SK-N-SH treated with all-trans-retinoic acid at 6 μM for 48 hours (cell line): ENCODE measurements around the gene KLF3.
"Not testable (repeated sequence)": the region's sequence is repeated elsewhere in the genome, so short reads cannot be mapped to it uniquely, and the experiment has no call there.

Experiments used
- ATAC-seq: fragments of 200-7000 bp; cut with Tn5 transposase; 3 replicates; pipeline ENCODE4 v1.9.1; 2020; ENCODE audit warnings: mild to moderate bottlenecking, moderate library complexity
- BACH2 ChIP-seq: fragments of 250-450 bp; sonication (Bioruptor Pico); IDR thresholded peaks from 2 replicates; pipeline ENCODE4 v1.9.0; 2021; ENCODE audit warnings: mild to moderate bottlenecking, borderline replicate concordance
- CREB5 ChIP-seq: fragments of 250-450 bp; sonication (Bioruptor Pico); IDR thresholded peaks from 2 replicates; pipeline ENCODE4 v1.5.1; 2020; ENCODE audit warnings: low read depth, mild to moderate bottlenecking, moderate library complexity
- CSDC2 ChIP-seq: fragments of 250-450 bp; sonication (Bioruptor Pico); IDR thresholded peaks from 2 replicates; pipeline ENCODE4 v1.5.0; 2020; ENCODE audit warnings: mild to moderate bottlenecking, moderate library complexity
- CSRNP3 ChIP-seq: fragments of 250-450 bp; sonication (Bioruptor Pico); IDR thresholded peaks from 2 replicates; pipeline ENCODE4 v1.5.1; 2021; ENCODE audit warnings: mild to moderate bottlenecking, moderate library complexity
- ESRRG ChIP-seq: fragments of 250-450 bp; sonication (Bioruptor Pico); IDR thresholded peaks from 2 replicates; pipeline ENCODE4 v1.6.1; 2021; ENCODE audit warnings: mild to moderate bottlenecking
- GLIS3 ChIP-seq: fragments of 250-450 bp; sonication (Bioruptor Pico); IDR thresholded peaks from 2 replicates; pipeline ENCODE4 v1.5.0; 2020; ENCODE audit warnings: mild to moderate bottlenecking, moderate library complexity
- ISL1 ChIP-seq: fragments of 250-450 bp; sonication (Bioruptor Pico); IDR thresholded peaks from 2 replicates; pipeline ENCODE4 v2.1.2; 2022; ENCODE audit warnings: mild to moderate bottlenecking, moderate library complexity
- OSR1 ChIP-seq: fragments of 250-450 bp; sonication (Bioruptor Pico); IDR thresholded peaks from 2 replicates; pipeline ENCODE4 v1.8.0; 2022; ENCODE audit warnings: moderate library complexity, mild to moderate bottlenecking, inconsistent platforms
- POU6F1 ChIP-seq: fragments of 250-450 bp; sonication (Bioruptor Pico); IDR thresholded peaks from 2 replicates; pipeline ENCODE4 v1.8.0; 2021; ENCODE audit warnings: low read depth, mild to moderate bottlenecking, moderate library complexity, borderline replicate concordance
- RARB ChIP-seq: fragments of 250-450 bp; sonication (Bioruptor Pico); IDR thresholded peaks from 2 replicates; pipeline ENCODE4 v1.8.0; 2021; ENCODE audit warnings: mild to moderate bottlenecking, moderate library complexity
- SNAI2 ChIP-seq: fragments of 250-450 bp; sonication (Bioruptor Pico); IDR thresholded peaks from 2 replicates; pipeline ENCODE4 v1.5.0; 2020; ENCODE audit warnings: mild to moderate bottlenecking, moderate library complexity
- TCF4 ChIP-seq: fragments of 250-450 bp; sonication (Bioruptor Pico); IDR thresholded peaks from 2 replicates; pipeline ENCODE4 v1.8.0; 2021; ENCODE audit warnings: mild to moderate bottlenecking, moderate library complexity, borderline replicate concordance
- TOX ChIP-seq: fragments of 250-450 bp; sonication (Bioruptor Pico); IDR thresholded peaks from 2 replicates; pipeline ENCODE4 v1.8.0; 2021; ENCODE audit warnings: mild to moderate bottlenecking, moderate library complexity, borderline replicate concordance
- ZC3H10 ChIP-seq: fragments of 250-450 bp; sonication (Bioruptor Pico); IDR thresholded peaks from 2 replicates; pipeline ENCODE4 v1.5.1; 2021; ENCODE audit warnings: mild to moderate bottlenecking, moderate library complexity
- ZFP3 ChIP-seq: fragments of 250-450 bp; sonication (Bioruptor Pico); IDR thresholded peaks from 2 replicates; pipeline ENCODE4 v1.5.0; 2020; ENCODE audit warnings: mild to moderate bottlenecking, moderate library complexity
- ZNF565 ChIP-seq: fragments of 450-650 bp; formaldehyde crosslinking; conservative IDR thresholded peaks from 2 replicates; pipeline ENCODE4 v1.5.0; 2020; ENCODE audit warnings: low read depth, mild to moderate bottlenecking, moderate library complexity
- ZNF70 ChIP-seq: fragments of 450-650 bp; formaldehyde crosslinking; IDR thresholded peaks from 2 replicates; pipeline ENCODE4 v1.5.0; 2020; ENCODE audit warnings: mild to moderate bottlenecking, moderate library complexity
- ZNF8 ChIP-seq: fragments of 450-650 bp; formaldehyde crosslinking; IDR thresholded peaks from 2 replicates; pipeline ENCODE4 v1.5.0; 2020; ENCODE audit warnings: mild to moderate bottlenecking, moderate library complexity
- TF ChIP-seq, protein P1 (sequence below): fragments of 250-450 bp; sonication (Bioruptor Pico); IDR thresholded peaks from 2 replicates; pipeline ENCODE4 v1.8.0; 2020; ENCODE audit warnings: mild to moderate bottlenecking, moderate library complexity, borderline replicate concordance

KLF3 gene

DNA sequence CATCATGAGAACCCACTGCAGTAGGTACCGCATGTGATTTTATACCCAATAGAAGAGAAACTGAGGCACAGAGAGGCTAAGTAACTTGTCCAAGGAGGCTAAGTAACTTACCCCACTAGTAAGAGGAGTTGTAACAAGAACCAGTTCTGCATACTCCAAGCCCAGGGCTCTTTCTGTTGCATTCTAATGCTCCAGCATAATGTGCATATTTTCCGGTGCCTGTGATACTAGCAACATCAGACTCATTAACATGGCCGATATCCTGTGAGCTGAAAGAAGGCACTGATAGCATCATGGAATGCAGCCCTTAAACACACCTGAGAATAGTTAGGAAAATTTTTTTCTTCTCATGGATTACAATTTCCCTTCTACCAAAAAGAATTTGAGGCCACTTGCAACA, 39.7 kb upstream of the KLF3 start:
- ATAC-seq = no peak

GRCh38 chr4:38625508-38625907, 38.5 kb upstream of the KLF3 start:
- no peak for ATAC-seq
- TF ChIP-seq, protein P1, sequence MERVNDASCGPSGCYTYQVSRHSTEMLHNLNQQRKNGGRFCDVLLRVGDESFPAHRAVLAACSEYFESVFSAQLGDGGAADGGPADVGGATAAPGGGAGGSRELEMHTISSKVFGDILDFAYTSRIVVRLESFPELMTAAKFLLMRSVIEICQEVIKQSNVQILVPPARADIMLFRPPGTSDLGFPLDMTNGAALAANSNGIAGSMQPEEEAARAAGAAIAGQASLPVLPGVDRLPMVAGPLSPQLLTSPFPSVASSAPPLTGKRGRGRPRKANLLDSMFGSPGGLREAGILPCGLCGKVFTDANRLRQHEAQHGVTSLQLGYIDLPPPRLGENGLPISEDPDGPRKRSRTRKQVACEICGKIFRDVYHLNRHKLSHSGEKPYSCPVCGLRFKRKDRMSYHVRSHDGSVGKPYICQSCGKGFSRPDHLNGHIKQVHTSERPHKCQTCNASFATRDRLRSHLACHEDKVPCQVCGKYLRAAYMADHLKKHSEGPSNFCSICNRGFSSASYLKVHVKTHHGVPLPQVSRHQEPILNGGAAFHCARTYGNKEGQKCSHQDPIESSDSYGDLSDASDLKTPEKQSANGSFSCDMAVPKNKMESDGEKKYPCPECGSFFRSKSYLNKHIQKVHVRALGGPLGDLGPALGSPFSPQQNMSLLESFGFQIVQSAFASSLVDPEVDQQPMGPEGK (CRISPR knock-in tag) = no peak
- no peak for TF ChIP-seq ZC3H10 (CRISPR knock-in tag)
- TF ChIP-seq POU6F1 = no peak
- TF ChIP-seq ZNF8 (CRISPR knock-in tag) = no peak
- TF ChIP-seq BACH2 (CRISPR knock-in tag) = no peak
- no peak for TF ChIP-seq CSRNP3 (CRISPR knock-in tag)
- TF ChIP-seq ZNF70 = no peak
- no peak for TF ChIP-seq TOX (CRISPR knock-in tag)
- no peak for TF ChIP-seq CREB5 (CRISPR knock-in tag)
- TF ChIP-seq CSDC2 (CRISPR knock-in tag) = no peak
- TF ChIP-seq GLIS3 = no peak
- TF ChIP-seq ZFP3 (CRISPR knock-in tag) = no peak
- no peak for TF ChIP-seq ESRRG (CRISPR knock-in tag)
- no peak for TF ChIP-seq SNAI2 (CRISPR knock-in tag)
- no peak for TF ChIP-seq TCF4 (CRISPR knock-in tag)
- no peak for TF ChIP-seq RARB
- no peak for TF ChIP-seq ZNF565 (CRISPR knock-in tag)

More for the DNA sequence above, 39.7 kb upstream of the KLF3 start:
- TF ChIP-seq SNAI2 (CRISPR knock-in tag) = no peak
- no peak for TF ChIP-seq CREB5 (CRISPR knock-in tag)
- no peak for TF ChIP-seq POU6F1
- no peak for TF ChIP-seq OSR1 (CRISPR knock-in tag)
- no peak for TF ChIP-seq BACH2 (CRISPR knock-in tag)
- no peak for TF ChIP-seq ZNF70
- no peak for TF ChIP-seq ZNF565 (CRISPR knock-in tag)

- ATAC-seq = not testable (repeated sequence)
Observed at GRCh38 chr4:38626901-38627444, 37.0 kb upstream of the KLF3 start.

DNA sequence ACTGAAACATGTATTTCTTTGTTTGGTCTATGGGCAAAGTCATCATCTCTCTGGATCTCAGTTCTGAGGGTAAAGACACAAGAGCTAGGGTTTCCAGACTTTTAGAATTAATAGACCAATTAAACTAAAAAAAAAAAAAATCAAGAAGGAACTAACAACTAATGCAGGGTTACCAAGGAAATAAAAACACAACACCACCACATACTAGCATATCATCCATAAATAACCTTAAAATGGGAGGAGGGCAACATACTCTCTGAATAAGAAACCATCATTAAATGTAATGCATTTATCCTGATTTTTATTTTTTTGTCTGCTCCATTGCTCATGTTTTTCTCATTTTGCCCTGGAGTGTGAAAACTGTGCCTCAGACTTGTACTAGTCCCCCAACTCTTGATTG, 33.5 kb upstream of the KLF3 start:
- TF ChIP-seq TCF4 (CRISPR knock-in tag) (no peak), ZNF8 (CRISPR knock-in tag) (no peak), POU6F1 (no peak), ISL1 (no peak), ZC3H10 (CRISPR knock-in tag) (no peak), OSR1 (CRISPR knock-in tag) (no peak), ZNF70 (no peak), CREB5 (CRISPR knock-in tag) (no peak), CSDC2 (CRISPR knock-in tag) (no peak), SNAI2 (CRISPR knock-in tag) (no peak), RARB (no peak), CSRNP3 (CRISPR knock-in tag) (no peak), ESRRG (CRISPR knock-in tag) (no peak)
- TF ChIP-seq, all 23 proteins: peak for 0
- no peak for ATAC-seq
